GM19328 (cell line): Measurements from ENCODE around the gene B3GNT2.
"Not testable (repeated sequence)": the region's sequence is repeated elsewhere in the genome, so short reads cannot be mapped to it uniquely, and the experiment has no call there.

Experiments
- ATAC-seq: cut with Tn5 transposase; IDR thresholded peaks from one replicate; pipeline ENCODE4 v1.9.1; 2021; ENCODE audit warnings: mild to moderate bottlenecking, moderate library complexity; ENCODE audit not compliant: unreplicated experiment

Gene B3GNT2

GRCh38 chr2:62195421-62196277 lies at the start of gene B3GNT2:
Gene B3GNT2 (plus strand): TSS chr2:62196115. CDS start chr2:62222221, 26,106 bp downstream.
- peak; percentile 49 for ATAC-seq

GRCh38 chr2:62146790-62147189 lies 49.1 kb upstream of the B3GNT2 start:
- ATAC-seq: not testable (repeated sequence)

- ATAC-seq: no peak
Measured at GRCh38 chr2:62147610-62148301, 48.2 kb upstream of the B3GNT2 start.

- no peak for ATAC-seq
Measured at GRCh38 chr2:62149708-62150107, 46.2 kb upstream of the B3GNT2 start.

- ATAC-seq: no peak
Measured at GRCh38 chr2:62150597-62151305, 45.2 kb upstream of the B3GNT2 start.

- no peak for ATAC-seq
Measured at GRCh38 chr2:62151306-62151638, 44.6 kb upstream of the B3GNT2 start.

GRCh38 chr2:62152000-62152399 lies 43.9 kb upstream of the B3GNT2 start:
- ATAC-seq: no peak

- ATAC-seq: no peak
Measured at GRCh38 chr2:62156861-62157496, 38.9 kb upstream of the B3GNT2 start.

GRCh38 chr2:62158444-62159121 lies 37.3 kb upstream of the B3GNT2 start:
- no peak for ATAC-seq

- not testable (repeated sequence) for ATAC-seq
Measured at GRCh38 chr2:62160691-62161090, 35.2 kb upstream of the B3GNT2 start.

- ATAC-seq: no peak
Measured at GRCh38 chr2:62163106-62163831, 32.6 kb upstream of the B3GNT2 start.

GRCh38 chr2:62163834-62164233 lies 32.1 kb upstream of the B3GNT2 start:
- ATAC-seq: no peak

- no peak for ATAC-seq
Measured at GRCh38 chr2:62175728-62176127, 20.2 kb upstream of the B3GNT2 start.

GRCh38 chr2:62176801-62177200 lies 19.1 kb upstream of the B3GNT2 start:
- ATAC-seq: no peak

GRCh38 chr2:62177392-62178049 lies 18.4 kb upstream of the B3GNT2 start:
- ATAC-seq: no peak

- ATAC-seq: no peak
Measured at GRCh38 chr2:62178741-62179271, 17.1 kb upstream of the B3GNT2 start.

GRCh38 chr2:62180975-62181374 lies 14.9 kb upstream of the B3GNT2 start:
- ATAC-seq: no peak

GRCh38 chr2:62181843-62182242 lies 14.1 kb upstream of the B3GNT2 start:
- no peak for ATAC-seq
